NT2/D1 (cell line): Measurements from ENCODE around the gene SCP2.

ENCODE experiments used
- SUZ12 ChIP-seq: IDR thresholded peaks from 2 replicates; pipeline ENCODE4 v1.6.1; 2011; ENCODE audit not compliant: insufficient read length, insufficient read depth; ENCODE audit errors: extremely low read depth
- YY1 ChIP-seq: IDR thresholded peaks from 2 replicates; pipeline ENCODE4 v1.6.1; 2011; ENCODE audit not compliant: insufficient read length, insufficient read depth
- ZNF274 ChIP-seq: IDR thresholded peaks from 2 replicates; pipeline ENCODE4 v1.6.1; 2011; ENCODE audit warnings: mild to moderate bottlenecking, low read depth, low read length

- TF ChIP-seq ZNF274 (no peak), YY1 (no peak), SUZ12 (no peak)
Measured at GRCh38 chr1:52901384-52901783, 25.7 kb upstream of the SCP2 start.
